ENCODE data around the gene CYP8B1. TPM values are rescaled to one million over a fixed set of nuclear protein-coding genes. Genes with fewer than 3 reads are reported as not detected.

CYP8B1 gene
- total and polyA plus RNA-seq, 2 experiments from 2014 or later, result not detected

- no peaks in the 10 kb centered on the region for H4K20me1 ChIP-seq (ENCODE audit: insufficient read depth)
- WGBS, 2 experiments (ENCODE audit: low coverage in 1 of 2, low lambda C conversion rate in 2 of 2, missing lambda C conversion rate in 2 of 2), result 36 to 38% methylated on average over 7 of the region's 7 CpGs
- no peaks in the 10 kb centered on the region for H3K36me3 ChIP-seq (ENCODE audit: low read depth)
- H3K9me3 ChIP-seq (ENCODE audit: low read depth), result no peaks in the 10 kb centered on the region
- TF ChIP-seq EZH2 (IDR thresholded peaks at IDR 0.05; ENCODE audit: insufficient read depth, poor library complexity, severe bottlenecking), result no peak
- TF ChIP-seq EZH2phosphoT487 (IDR thresholded peaks at IDR 0.05; ENCODE audit: insufficient read depth, low read depth), result no peak
- H3K4me1 ChIP-seq (ENCODE audit: insufficient read depth), result no peaks in the 10 kb centered on the region
- H3K27ac ChIP-seq, result no peak overlapping the region
- H3K27me3 ChIP-seq (replicated peaks; ENCODE audit: insufficient read depth), result 0 out of 2 replicates have a peak, but pooled peaks cover 7% of the 10 kb centered on the region
- no peaks in the 10 kb centered on the region for H3K9me2 ChIP-seq (ENCODE audit: insufficient read depth)
- in situ Hi-C loops (cut with MboI), result no loop called here
- H3K4me3 ChIP-seq, result no peak overlapping the region
- DNase-seq, result peak; percentile 56
- H2AFZ ChIP-seq, result no peak overlapping the region
- no peaks in the 10 kb centered on the region for H3K79me2 ChIP-seq (ENCODE audit: insufficient read depth)
- no peak overlapping the region for H3K9ac ChIP-seq
- no peak overlapping the region for H3K4me2 ChIP-seq (ENCODE audit: unreplicated experiment)
- no peaks in the 10 kb centered on the region; the same call in 1 of the 2 replicates for H3F3A ChIP-seq (ENCODE audit: insufficient read depth)
Observed at GRCh38 chr3:42830437-42831320, 45.0 kb downstream of the CYP8B1 start.

- 59 to 64% methylated on average over 5 of the region's 5 CpGs for WGBS, 2 experiments (ENCODE audit: low coverage in 1 of 2, low lambda C conversion rate in 2 of 2, missing lambda C conversion rate in 2 of 2)
- Histone ChIP-seq H3K4me1 (ENCODE audit: insufficient read depth) (no peaks in the 10 kb centered on the region), H3K9ac (no peak overlapping the region), H3K9me2 (ENCODE audit: insufficient read depth) (no peaks in the 10 kb centered on the region), H3F3A (ENCODE audit: insufficient read depth) (no peaks in the 10 kb centered on the region; the same call in 1 of the 2 replicates), H3K27me3 (replicated peaks; ENCODE audit: insufficient read depth) (0 out of 2 replicates have a peak, but pooled peaks cover 7% of the 10 kb centered on the region), H3K27ac (no peak overlapping the region), H3K36me3 (ENCODE audit: low read depth) (no peaks in the 10 kb centered on the region), H3K9me3 (ENCODE audit: low read depth) (no peaks in the 10 kb centered on the region), H4K20me1 (ENCODE audit: insufficient read depth) (no peaks in the 10 kb centered on the region), H3K79me2 (ENCODE audit: insufficient read depth) (no peaks in the 10 kb centered on the region), H3K4me2 (ENCODE audit: unreplicated experiment) (no peak overlapping the region), H2AFZ (no peak overlapping the region), H3K4me3 (no peak overlapping the region)
- TF ChIP-seq EZH2 (IDR thresholded peaks at IDR 0.05; ENCODE audit: insufficient read depth, poor library complexity, severe bottlenecking) (no peak), EZH2phosphoT487 (IDR thresholded peaks at IDR 0.05; ENCODE audit: insufficient read depth, low read depth) (no peak)
- in situ Hi-C loops (cut with MboI), result no loop called here
- no peak for DNase-seq
Observed at GRCh38 chr3:42829628-42830436, 45.8 kb downstream of the CYP8B1 start.

DNA sequence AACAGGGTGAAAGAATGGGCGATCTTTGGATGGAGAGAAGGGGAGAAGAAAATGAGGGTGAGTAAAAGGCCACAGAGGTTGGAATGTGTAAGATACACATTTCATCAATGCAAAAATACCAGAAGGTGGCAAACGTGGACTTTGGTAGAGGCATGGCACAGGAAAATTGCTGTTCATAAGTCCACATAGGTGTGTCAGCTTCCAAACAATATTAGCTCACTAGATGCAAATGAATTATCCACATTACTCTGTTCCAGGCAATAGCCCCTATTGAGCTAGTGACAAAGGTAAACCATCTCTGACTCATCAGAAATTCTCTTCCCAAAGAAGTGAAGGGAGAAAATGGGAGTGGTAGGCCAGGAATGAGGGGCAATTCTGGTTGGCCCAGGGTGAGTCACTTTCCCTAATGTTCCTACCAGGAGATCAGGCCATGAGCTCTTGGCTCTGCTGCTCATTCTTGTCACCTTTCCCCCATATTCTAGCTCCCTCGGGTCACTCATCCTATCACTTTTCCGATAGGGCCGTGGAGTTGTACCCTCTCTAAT, 46.5 kb downstream of the CYP8B1 start:
- Histone ChIP-seq H2AFZ (no peak overlapping the region), H3K4me2 (ENCODE audit: unreplicated experiment) (no peak overlapping the region), H3K27ac (no peak overlapping the region), H3K79me2 (ENCODE audit: insufficient read depth) (no peaks in the 10 kb centered on the region), H3K9me2 (ENCODE audit: insufficient read depth) (no peaks in the 10 kb centered on the region), H3K4me3 (no peak overlapping the region), H3K9ac (no peak overlapping the region), H3K27me3 (replicated peaks; ENCODE audit: insufficient read depth) (0 out of 2 replicates have a peak, but pooled peaks cover 7% of the 10 kb centered on the region), H4K20me1 (ENCODE audit: insufficient read depth) (no peaks in the 10 kb centered on the region), H3K36me3 (ENCODE audit: low read depth) (no peaks in the 10 kb centered on the region), H3F3A (ENCODE audit: insufficient read depth) (no peaks in the 10 kb centered on the region; the same call in 1 of the 2 replicates), H3K9me3 (ENCODE audit: low read depth) (no peaks in the 10 kb centered on the region), H3K4me1 (ENCODE audit: insufficient read depth) (no peaks in the 10 kb centered on the region)
- TF ChIP-seq EZH2 (IDR thresholded peaks at IDR 0.05; ENCODE audit: insufficient read depth, poor library complexity, severe bottlenecking), result no peak
- no peak for TF ChIP-seq EZH2phosphoT487 (IDR thresholded peaks at IDR 0.05; ENCODE audit: insufficient read depth, low read depth)
- no peak for DNase-seq
- WGBS, 2 experiments (ENCODE audit: low coverage in 1 of 2, low lambda C conversion rate in 2 of 2, missing lambda C conversion rate in 2 of 2), result 66 to 79% methylated on average over 5 of the region's 5 CpGs
- in situ Hi-C loops (cut with MboI), result no loop called here

DNA sequence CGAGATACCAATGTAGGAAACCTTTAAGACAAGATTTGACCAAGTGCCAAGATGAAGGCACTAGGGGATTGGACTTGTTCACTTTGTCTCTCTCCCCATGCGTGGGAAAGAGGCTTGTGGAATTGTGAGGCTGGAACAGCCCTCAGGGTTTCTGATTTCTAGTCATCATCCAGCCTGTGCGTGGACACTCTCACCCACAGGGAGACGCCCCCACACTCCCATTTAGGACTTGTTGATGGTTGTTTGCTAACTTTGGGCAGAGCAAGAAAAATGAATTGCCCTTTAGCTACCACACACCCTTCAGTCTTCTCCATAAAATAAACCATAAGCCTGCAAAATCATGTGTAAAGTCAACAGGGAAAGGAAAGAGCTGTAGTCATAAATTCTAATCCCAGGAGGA, 48.0 kb downstream of the CYP8B1 start:
- TF ChIP-seq EZH2phosphoT487 (IDR thresholded peaks at IDR 0.05; ENCODE audit: insufficient read depth, low read depth) (no peak), EZH2 (IDR thresholded peaks at IDR 0.05; ENCODE audit: insufficient read depth, poor library complexity, severe bottlenecking) (no peak)
- Histone ChIP-seq H3K27ac (no peak overlapping the region), H3K4me1 (ENCODE audit: insufficient read depth) (no peaks in the 10 kb centered on the region), H4K20me1 (ENCODE audit: insufficient read depth) (no peaks in the 10 kb centered on the region), H3K36me3 (ENCODE audit: low read depth) (no peaks in the 10 kb centered on the region), H2AFZ (no peak overlapping the region), H3K9me2 (ENCODE audit: insufficient read depth) (no peaks in the 10 kb centered on the region), H3K79me2 (ENCODE audit: insufficient read depth) (no peaks in the 10 kb centered on the region), H3K9ac (no peak overlapping the region), H3K9me3 (ENCODE audit: low read depth) (no peaks in the 10 kb centered on the region), H3K27me3 (replicated peaks; ENCODE audit: insufficient read depth) (0 out of 2 replicates have a peak, but pooled peaks cover 7% of the 10 kb centered on the region), H3K4me2 (ENCODE audit: unreplicated experiment) (no peak overlapping the region), H3F3A (ENCODE audit: insufficient read depth) (no peaks in the 10 kb centered on the region; the same call in 1 of the 2 replicates), H3K4me3 (no peak overlapping the region)
- in situ Hi-C loops (cut with MboI), result no loop called here
- 50 to 66% methylated on average over 4 of the region's 4 CpGs for WGBS, 2 experiments (ENCODE audit: low coverage in 1 of 2, low lambda C conversion rate in 2 of 2, missing lambda C conversion rate in 2 of 2)
- no peak for DNase-seq
